B cell (primary cell): ENCODE measurements around the gene AUNIP.

Source experiments
- CTCF ChIP-seq: fragments of 200-600 bp; IDR thresholded peaks from one replicate; pipeline ENCODE4 v1.8.0; 2022; ENCODE audit warnings: antibody characterized with exemption, mild to moderate bottlenecking
- EZH2 ChIP-seq: IDR thresholded peaks from 2 replicates; pipeline ENCODE4 v1.6.1; 2012; ENCODE audit warnings: borderline replicate concordance, low read depth, mild to moderate bottlenecking, moderate library complexity, low read length; ENCODE audit not compliant: insufficient read depth, poor library complexity, severe bottlenecking

GRCh38 chr1:25896266-25896665 lies 37.0 kb upstream of the AUNIP start:
- no peak for TF ChIP-seq CTCF
- no peak for TF ChIP-seq EZH2
